Esophagus muscularis mucosa (tissue), 4 donors: ENCODE results near the gene FBXO46. TPM values are rescaled to one million over a fixed set of nuclear protein-coding genes. Genes with fewer than 3 reads are reported as not detected.

ENCODE experiments used
- DNase-seq: peaks from one replicate; pipeline ENCODE4 v3.0.0-alpha.2; 2017; ENCODE audit errors: extremely low spot score
- H3K27ac ChIP-seq, 4 donors: fragments of 200-600 bp; sonication (generic); replicated peaks in 1 of 4; 1 replicate in 3 of 4; 2 replicates in 1 of 4; pipeline ENCODE4 v1.5.1; 2016 to 2019; ENCODE audit warnings: mild to moderate bottlenecking in 1 of 4
- H3K27me3 ChIP-seq, 4 donors: fragments of 200-600 bp; sonication (generic); one replicate each; pipeline versions ENCODE4 v1.5.1 to v1.6.0; 2016 to 2019
- H3K36me3 ChIP-seq, 4 donors: fragments of 200-600 bp; sonication (generic); one replicate each; pipeline ENCODE4 v1.5.1; 2016 to 2019
- H3K4me1 ChIP-seq, 4 donors: fragments of 200-600 bp; sonication (generic); one replicate each; pipeline ENCODE4 v1.5.1; 2016 to 2019
- H3K4me3 ChIP-seq, 4 donors: fragments of 200-600 bp; sonication (generic); 1 replicate in 2 of 4; 2 replicates in 2 of 4; pipeline ENCODE4 v1.5.1; 2016 to 2019; ENCODE audit warnings: mild to moderate bottlenecking in 4 of 4, moderate library complexity in 1 of 4
- H3K9me3 ChIP-seq, 4 donors: fragments of 200-600 bp; sonication (generic); 1 replicate in 3 of 4; 2 replicates in 1 of 4; pipeline ENCODE4 v1.5.1; 2016 to 2019
- CTCF ChIP-seq, 3 experiments: fragments of 200-600 bp in 2 of 3; fragments of 450-650 bp in 1 of 3; sonication (generic) in 2 of 3; IDR thresholded peaks; one replicate each; pipeline ENCODE4 v1.5.1; 2017 to 2019; ENCODE audit warnings: antibody characterized with exemption in 3 of 3, mild to moderate bottlenecking in 2 of 3, moderate library complexity in 1 of 3
- EP300 ChIP-seq: sonication (generic); formaldehyde crosslinking; IDR thresholded peaks from one replicate; pipeline ENCODE4 v1.6.1; 2017; ENCODE audit warnings: antibody characterized with exemption
- POLR2A ChIP-seq: fragments of 450-650 bp; IDR thresholded peaks from one replicate; pipeline ENCODE4 v1.6.1; 2017; ENCODE audit warnings: antibody characterized with exemption, moderate library complexity, mild to moderate bottlenecking, low read depth
- POLR2AphosphoS5 ChIP-seq, 2 donors: sonication (generic); formaldehyde crosslinking; IDR thresholded peaks; one replicate each; pipeline ENCODE4 v1.6.1; 2017; ENCODE audit warnings: antibody characterized with exemption in 2 of 2
- WGBS: methylation state at CpG from one replicate; pipeline ENCODE4 v1.1.5; 2018; 5-methylcytosine and 5-hydroxymethylcytosine counted together
- intact Hi-C: fragments of 100-400 bp; cut with DNase I; formaldehyde crosslinking; loops from one replicate; pipeline ENCODE4 v1.15.1; 2023
- total RNA-seq, 4 donors: library from RNA; depleted of rRNA; stranded (reverse); fragments of >200 nt; gene quantifications; one replicate each; pipeline versions ENCODE4 v1.1.0 to v1.2.1, GENCODE V29; 2016

FBXO46 gene
- total RNA-seq, 4 donors from 2014 or later, result 8.6 to 27.7 (median 18.2) TPM

- WGBS, result 4% methylated on average over 38 of the region's 49 CpGs
- Histone ChIP-seq H3K4me1 (peaks cover 22 to 31% (median 30%) of the 10 kb centered on the region in 4 donors), H3K9me3 (no peaks in the 10 kb centered on the region), H3K27me3 (peaks cover 12 to 78% (median 35%) of the 10 kb centered on the region in 4 donors), H3K36me3 (no peaks in the 10 kb centered on the region), H3K4me3 (peak overlapping the region; percentile 19 to 37 (median 32)), H3K27ac (no peak overlapping the region)
- intact Hi-C loops, result no loop called here
- TF ChIP-seq CTCF (IDR thresholded peaks at IDR 0.05) (no peak), POLR2A (no peak), POLR2AphosphoS5 (IDR thresholded peaks at IDR 0.05) (no peak), EP300 (no peak)
- DNase-seq, result no peak
Measured at GRCh38 chr19:45677351-45678230, 53.1 kb downstream of the FBXO46 start.

DNA sequence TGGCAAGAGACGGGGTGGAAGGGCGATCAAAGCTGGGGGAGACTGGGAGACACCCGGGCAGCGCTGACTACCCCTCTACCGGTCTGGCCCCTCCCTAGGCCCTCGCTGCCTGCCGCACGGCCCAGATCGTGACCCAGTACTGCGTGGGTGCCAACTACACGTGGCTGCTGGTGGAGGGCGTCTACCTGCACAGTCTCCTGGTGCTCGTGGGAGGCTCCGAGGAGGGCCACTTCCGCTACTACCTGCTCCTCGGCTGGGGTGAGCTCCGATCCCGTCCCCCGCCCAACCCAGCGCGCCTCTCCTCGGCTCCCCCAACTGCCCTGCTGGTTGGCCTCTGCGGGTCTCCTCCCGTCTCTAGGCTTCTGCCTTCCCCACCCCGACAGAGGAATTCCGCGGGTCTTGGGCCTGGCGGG is 53.8 kb downstream of the FBXO46 start:
- no peaks in the 10 kb centered on the region for H3K9me3 ChIP-seq
- TF ChIP-seq POLR2A (no peak), CTCF (IDR thresholded peaks at IDR 0.05) (no peak), POLR2AphosphoS5 (IDR thresholded peaks at IDR 0.05) (no peak), EP300 (no peak)
- WGBS, result 17% methylated on average over 14 of the region's 28 CpGs
- intact Hi-C loops, result no loop called here
- H3K27me3 ChIP-seq, result peaks cover 12 to 85% (median 36%) of the 10 kb centered on the region in 4 donors
- peak overlapping the region; percentile 19 to 37 (median 32) for H3K4me3 ChIP-seq
- H3K27ac ChIP-seq, result no peak overlapping the region
- H3K4me1 ChIP-seq, result peaks cover 20 to 28% (median 27%) of the 10 kb centered on the region in 4 donors
- no peaks in the 10 kb centered on the region for H3K36me3 ChIP-seq
- no peak for DNase-seq

GRCh38 chr19:45674946-45675345 is 55.8 kb downstream of the FBXO46 start:
- H3K27me3 ChIP-seq, result peaks cover 12 to 99% (median 54%) of the 10 kb centered on the region in 4 donors
- H3K9me3 ChIP-seq, result no peaks in the 10 kb centered on the region
- no peak overlapping the region for H3K27ac ChIP-seq
- no peaks in the 10 kb centered on the region for H3K36me3 ChIP-seq
- TF ChIP-seq POLR2AphosphoS5 (IDR thresholded peaks at IDR 0.05) (no peak), EP300 (no peak), CTCF (IDR thresholded peaks at IDR 0.05) (no peak), POLR2A (no peak)
- 62% methylated on average over 7 of the region's 7 CpGs for WGBS
- H3K4me1 ChIP-seq, result peaks cover 13 to 33% (median 27%) of the 10 kb centered on the region in 4 donors
- DNase-seq, result no peak
- intact Hi-C loops, result no loop called here
- no peak overlapping the region for H3K4me3 ChIP-seq

DNA sequence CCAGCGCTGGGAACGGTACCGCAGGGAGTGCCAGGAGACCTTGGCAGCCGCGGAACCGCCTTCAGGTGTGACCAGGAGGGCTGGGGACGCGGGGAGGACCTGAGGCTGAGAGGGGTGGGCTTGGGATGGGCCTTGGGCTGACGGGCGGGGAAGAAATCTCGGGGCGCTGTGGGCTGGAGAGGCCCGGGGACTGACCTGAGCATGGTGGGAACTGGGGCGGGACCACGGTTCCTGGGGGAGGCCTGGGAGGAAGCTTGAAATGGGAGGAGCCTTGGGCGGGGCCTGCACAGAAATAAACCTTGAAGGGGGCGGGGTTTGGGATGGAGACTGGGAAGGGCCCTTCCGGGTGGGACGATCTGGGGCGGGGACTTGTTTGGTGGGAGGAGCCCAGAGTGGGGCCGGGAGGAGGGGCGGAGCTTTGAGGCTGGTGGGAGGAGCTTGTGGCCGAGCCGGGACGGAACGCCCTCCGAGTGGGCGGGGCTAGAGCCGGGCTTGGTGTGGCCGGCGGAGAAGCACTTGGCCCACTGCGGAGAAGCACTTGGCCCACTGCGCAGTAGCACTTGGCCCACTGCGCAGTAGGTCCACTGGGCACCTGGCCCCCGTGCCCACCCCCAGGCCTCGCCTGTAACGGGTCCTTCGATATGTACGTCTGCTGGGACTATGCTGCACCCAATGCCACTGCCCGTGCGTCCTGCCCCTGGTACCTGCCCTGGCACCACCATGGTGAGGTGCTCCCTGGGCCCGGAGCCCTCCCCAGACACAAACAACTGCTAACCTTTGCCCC is 59.8 kb downstream of the FBXO46 start:
- Histone ChIP-seq H3K4me1 (peaks cover 22 to 40% (median 32%) of the 10 kb centered on the region in 4 donors), H3K27ac (no peak overlapping the region), H3K36me3 (no peaks in the 10 kb centered on the region), H3K4me3 (peak overlapping the region in 2 of 4 donors; percentile 2 to 12), H3K9me3 (no peaks in the 10 kb centered on the region), H3K27me3 (peaks cover 6 to 100% (median 53%) of the 10 kb centered on the region in 4 donors)
- WGBS, result 13% methylated on average over 24 of the region's 42 CpGs
- no peak for DNase-seq
- intact Hi-C loops, result no loop called here
- no peak for TF ChIP-seq EP300
- TF ChIP-seq POLR2A, result no peak
- TF ChIP-seq CTCF (IDR thresholded peaks at IDR 0.05), result no peak
- TF ChIP-seq POLR2AphosphoS5 (IDR thresholded peaks at IDR 0.05), result no peak
